SU-DHL-6 (cell line): ENCODE results near the gene FCGR3A.
"Not testable (repeated sequence)": the region's sequence is repeated elsewhere in the genome, so short reads cannot be mapped to it uniquely, and the experiment has no call there.

ENCODE experiments used
- CTCF ChIP-seq: fragments of 200-600 bp; sonication (generic); IDR thresholded peaks from one replicate; pipeline ENCODE4 v1.5.1; 2017; ENCODE audit warnings: antibody characterized with exemption, mild to moderate bottlenecking, low read length, moderate library complexity; ENCODE audit not compliant: insufficient read depth, poor library complexity, severe bottlenecking
- EZH2phosphoT487 ChIP-seq: fragments of 200-600 bp; sonication (generic), shearing (Covaris generic); conservative IDR thresholded peaks from 2 replicates; pipeline ENCODE4 v1.6.1; 2018; ENCODE audit warnings: mild to moderate bottlenecking, antibody characterized with exemption, low read length, moderate library complexity, mixed read lengths

GRCh38 chr1:161554815-161555417, 5.3 kb upstream of the FCGR3A start:
- not testable (repeated sequence) for TF ChIP-seq CTCF, EZH2phosphoT487
